ENCODE results near the gene CSRP3.

CSRP3 gene

GRCh38 chr11:19181531-19182261, 20.1 kb downstream of the CSRP3 start:
- H3K9me3 ChIP-seq (ENCODE audit: low read length): no peaks in the 10 kb centered on the region
- no peaks in the 10 kb centered on the region for H4K20me1 ChIP-seq (ENCODE audit: insufficient read depth, low read length)
- H3K27me3 ChIP-seq (ENCODE audit: insufficient read depth, low read length): no peaks in the 10 kb centered on the region
- peaks cover 10% of the 10 kb centered on the region; the same call in 1 of the 2 replicates for H3K36me3 ChIP-seq (ENCODE audit: insufficient read depth, low read length)
- H2AFZ ChIP-seq (ENCODE audit: low read length): no peak overlapping the region
- no peak overlapping the region for H3K4me3 ChIP-seq (ENCODE audit: low read depth, low read length, poor library complexity, severe bottlenecking)
- no peak overlapping the region for H3K4me2 ChIP-seq (ENCODE audit: low read length)
- no peaks in the 10 kb centered on the region for H3F3A ChIP-seq (ENCODE audit: insufficient read depth, low read length)
- TF ChIP-seq CTCF (IDR thresholded peaks at IDR 0.05; ENCODE audit: low read length): no peak
- TF ChIP-seq EZH2 (IDR thresholded peaks at IDR 0.05; ENCODE audit: borderline replicate concordance, low read length): no peak
- H3K9me2 ChIP-seq (ENCODE audit: low read depth, low read length): no peaks in the 10 kb centered on the region
- H3K9ac ChIP-seq (ENCODE audit: low read length): no peak overlapping the region
- no peaks in the 10 kb centered on the region for H3K79me2 ChIP-seq (ENCODE audit: insufficient read depth, low read length)
- no peaks in the 10 kb centered on the region for H3K4me1 ChIP-seq (ENCODE audit: insufficient read depth, low read length, severe bottlenecking)
- no peak overlapping the region for H3K27ac ChIP-seq (ENCODE audit: low read depth, low read length, poor library complexity, severe bottlenecking)

GRCh38 chr11:19176629-19177186, 25.1 kb downstream of the CSRP3 start:
- H3K9me2 ChIP-seq (ENCODE audit: low read depth, low read length): no peaks in the 10 kb centered on the region
- no peaks in the 10 kb centered on the region for H3K27me3 ChIP-seq (ENCODE audit: insufficient read depth, low read length)
- H2AFZ ChIP-seq (ENCODE audit: low read length): no peak overlapping the region
- no peak overlapping the region for H3K9ac ChIP-seq (ENCODE audit: low read length)
- no peak overlapping the region for H3K4me3 ChIP-seq (ENCODE audit: low read depth, low read length, poor library complexity, severe bottlenecking)
- no peaks in the 10 kb centered on the region for H3F3A ChIP-seq (ENCODE audit: insufficient read depth, low read length)
- no peak for TF ChIP-seq CTCF (IDR thresholded peaks at IDR 0.05; ENCODE audit: low read length)
- TF ChIP-seq EZH2 (IDR thresholded peaks at IDR 0.05; ENCODE audit: borderline replicate concordance, low read length): no peak
- peaks cover 48% of the 10 kb centered on the region for H3K36me3 ChIP-seq (ENCODE audit: insufficient read depth, low read length)
- no peak overlapping the region for H3K27ac ChIP-seq (ENCODE audit: low read depth, low read length, poor library complexity, severe bottlenecking)
- H3K79me2 ChIP-seq (ENCODE audit: insufficient read depth, low read length): no peaks in the 10 kb centered on the region
- H3K9me3 ChIP-seq (ENCODE audit: low read length): no peaks in the 10 kb centered on the region
- H4K20me1 ChIP-seq (ENCODE audit: insufficient read depth, low read length): no peaks in the 10 kb centered on the region
- no peaks in the 10 kb centered on the region for H3K4me1 ChIP-seq (ENCODE audit: insufficient read depth, low read length, severe bottlenecking)
- H3K4me2 ChIP-seq (ENCODE audit: low read length): no peak overlapping the region

- Histone ChIP-seq H3K27me3 (ENCODE audit: insufficient read depth, low read length) (no peaks in the 10 kb centered on the region), H4K20me1 (ENCODE audit: insufficient read depth, low read length) (no peaks in the 10 kb centered on the region), H3K4me2 (ENCODE audit: low read length) (no peak overlapping the region), H3K9ac (ENCODE audit: low read length) (no peak overlapping the region), H3K9me3 (ENCODE audit: low read length) (no peaks in the 10 kb centered on the region), H3K4me3 (ENCODE audit: low read depth, low read length, poor library complexity, severe bottlenecking) (no peak overlapping the region), H3K36me3 (ENCODE audit: insufficient read depth, low read length) (peaks cover 66% of the 10 kb centered on the region), H3K79me2 (ENCODE audit: insufficient read depth, low read length) (no peaks in the 10 kb centered on the region), H3K27ac (ENCODE audit: low read depth, low read length, poor library complexity, severe bottlenecking) (no peak overlapping the region), H3K4me1 (ENCODE audit: insufficient read depth, low read length, severe bottlenecking) (no peaks in the 10 kb centered on the region), H3K9me2 (ENCODE audit: low read depth, low read length) (no peaks in the 10 kb centered on the region), H3F3A (ENCODE audit: insufficient read depth, low read length) (no peaks in the 10 kb centered on the region), H2AFZ (ENCODE audit: low read length) (no peak overlapping the region)
- TF ChIP-seq CTCF (IDR thresholded peaks at IDR 0.05; ENCODE audit: low read length) (no peak), EZH2 (IDR thresholded peaks at IDR 0.05; ENCODE audit: borderline replicate concordance, low read length) (no peak)
Measured at GRCh38 chr11:19173964-19174638, 27.7 kb downstream of the CSRP3 start.

All from OCI-LY1 (cell line).